Nephron (organoid): ENCODE results near the gene CDC23.
"Not testable (repeated sequence)": the region's sequence is repeated elsewhere in the genome, so short reads cannot be mapped to it uniquely, and the experiment has no call there.

Experiments used
- H3K27ac Mint-ChIP-seq, 3 experiments: 2 replicates each; pipeline ENCODE4 v1.8.0; 2020; ENCODE audit warnings: mixed read lengths in 3 of 3, mild to moderate bottlenecking in 2 of 3, moderate library complexity in 1 of 3
- H3K27me3 Mint-ChIP-seq: 2 replicates; pipeline ENCODE4 v1.8.0; 2021; ENCODE audit warnings: low read depth, mild to moderate bottlenecking, moderate library complexity, mixed read lengths
- H3K36me3 Mint-ChIP-seq: 2 replicates; pipeline ENCODE4 v1.8.0; 2020; ENCODE audit warnings: low read depth, mixed read lengths
- H3K4me1 Mint-ChIP-seq: 2 replicates; pipeline ENCODE4 v1.8.0; 2020; ENCODE audit warnings: mixed read lengths
- H3K4me3 Mint-ChIP-seq, 3 experiments: 2 replicates each; pipeline ENCODE4 v1.8.0; 2020; ENCODE audit warnings: mild to moderate bottlenecking in 3 of 3, mixed read lengths in 3 of 3, moderate library complexity in 2 of 3
- H3K9me3 Mint-ChIP-seq: 2 replicates; pipeline ENCODE4 v1.8.0; 2020; ENCODE audit warnings: mixed read lengths
- TF ChIP-seq, protein P1 (sequence below), 3 experiments: fragments of 200-600 bp; sonication (generic); IDR thresholded peaks; one replicate each; pipeline ENCODE4 v1.5.0; 2021; ENCODE audit warnings: antibody characterized with exemption in 3 of 3; ENCODE audit not compliant: unreplicated experiment in 3 of 3

The CDC23 gene

GRCh38 chr5:138163721-138164120, 49.4 kb downstream of the CDC23 start:
- no peak overlapping the region for H3K27ac Mint-ChIP-seq
- no peaks in the 10 kb centered on the region for H3K4me1 Mint-ChIP-seq
- no peaks in the 10 kb centered on the region for H3K9me3 Mint-ChIP-seq
- no peaks in the 10 kb centered on the region for H3K27me3 Mint-ChIP-seq
- no peak overlapping the region for H3K4me3 Mint-ChIP-seq
- TF ChIP-seq, protein P1, sequence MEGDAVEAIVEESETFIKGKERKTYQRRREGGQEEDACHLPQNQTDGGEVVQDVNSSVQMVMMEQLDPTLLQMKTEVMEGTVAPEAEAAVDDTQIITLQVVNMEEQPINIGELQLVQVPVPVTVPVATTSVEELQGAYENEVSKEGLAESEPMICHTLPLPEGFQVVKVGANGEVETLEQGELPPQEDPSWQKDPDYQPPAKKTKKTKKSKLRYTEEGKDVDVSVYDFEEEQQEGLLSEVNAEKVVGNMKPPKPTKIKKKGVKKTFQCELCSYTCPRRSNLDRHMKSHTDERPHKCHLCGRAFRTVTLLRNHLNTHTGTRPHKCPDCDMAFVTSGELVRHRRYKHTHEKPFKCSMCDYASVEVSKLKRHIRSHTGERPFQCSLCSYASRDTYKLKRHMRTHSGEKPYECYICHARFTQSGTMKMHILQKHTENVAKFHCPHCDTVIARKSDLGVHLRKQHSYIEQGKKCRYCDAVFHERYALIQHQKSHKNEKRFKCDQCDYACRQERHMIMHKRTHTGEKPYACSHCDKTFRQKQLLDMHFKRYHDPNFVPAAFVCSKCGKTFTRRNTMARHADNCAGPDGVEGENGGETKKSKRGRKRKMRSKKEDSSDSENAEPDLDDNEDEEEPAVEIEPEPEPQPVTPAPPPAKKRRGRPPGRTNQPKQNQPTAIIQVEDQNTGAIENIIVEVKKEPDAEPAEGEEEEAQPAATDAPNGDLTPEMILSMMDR (IDR thresholded peaks at IDR 0.05; ENCODE audit: unreplicated experiment in 3 of 3), result no peak
- peaks cover 85% of the 10 kb centered on the region for H3K36me3 Mint-ChIP-seq

DNA sequence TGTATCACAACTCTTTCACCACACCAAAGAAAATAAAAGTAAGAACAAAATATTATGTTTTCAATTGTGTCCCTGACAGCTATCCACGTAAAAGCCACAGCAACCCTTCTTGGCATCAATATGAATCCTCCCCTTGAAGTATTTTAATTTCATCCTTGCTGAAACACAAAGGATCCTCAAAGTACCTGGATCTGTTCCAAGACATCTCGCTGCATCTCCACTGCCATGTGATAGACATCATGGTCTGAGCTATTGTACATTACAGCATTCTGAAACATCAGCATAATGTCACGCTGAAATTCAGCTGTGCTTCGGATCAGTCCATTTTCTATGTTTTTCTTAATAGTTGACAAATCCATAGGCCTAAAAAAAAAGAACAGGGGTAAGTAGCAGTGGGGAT, 52.4 kb downstream of the CDC23 start:
- Mint-ChIP-seq H3K4me3 (no peak overlapping the region), H3K27me3 (no peaks in the 10 kb centered on the region), H3K36me3 (peaks cover 81% of the 10 kb centered on the region), H3K27ac (no peak overlapping the region), H3K9me3 (no peaks in the 10 kb centered on the region), H3K4me1 (no peaks in the 10 kb centered on the region)
- TF ChIP-seq, protein P1 (IDR thresholded peaks at IDR 0.05; ENCODE audit: unreplicated experiment in 3 of 3), result no peak

GRCh38 chr5:138159666-138160065, 53.5 kb downstream of the CDC23 start:
- Mint-ChIP-seq H3K4me1 (no peaks in the 10 kb centered on the region), H3K27ac (no peak overlapping the region), H3K27me3 (no peaks in the 10 kb centered on the region), H3K9me3 (no peaks in the 10 kb centered on the region), H3K4me3 (no peak overlapping the region), H3K36me3 (peaks cover 72% of the 10 kb centered on the region)
- TF ChIP-seq, protein P1 (IDR thresholded peaks at IDR 0.05; ENCODE audit: unreplicated experiment in 3 of 3), result no peak

GRCh38 chr5:138157626-138158025, 55.5 kb downstream of the CDC23 start:
- H3K4me3 Mint-ChIP-seq, result no peak overlapping the region
- H3K36me3 Mint-ChIP-seq, result peaks cover 51% of the 10 kb centered on the region
- no peak overlapping the region for H3K27ac Mint-ChIP-seq
- TF ChIP-seq, protein P1 (IDR thresholded peaks at IDR 0.05; ENCODE audit: unreplicated experiment in 3 of 3), result no peak
- H3K9me3 Mint-ChIP-seq, result no peaks in the 10 kb centered on the region
- H3K27me3 Mint-ChIP-seq, result no peaks in the 10 kb centered on the region
- no peaks in the 10 kb centered on the region for H3K4me1 Mint-ChIP-seq

DNA sequence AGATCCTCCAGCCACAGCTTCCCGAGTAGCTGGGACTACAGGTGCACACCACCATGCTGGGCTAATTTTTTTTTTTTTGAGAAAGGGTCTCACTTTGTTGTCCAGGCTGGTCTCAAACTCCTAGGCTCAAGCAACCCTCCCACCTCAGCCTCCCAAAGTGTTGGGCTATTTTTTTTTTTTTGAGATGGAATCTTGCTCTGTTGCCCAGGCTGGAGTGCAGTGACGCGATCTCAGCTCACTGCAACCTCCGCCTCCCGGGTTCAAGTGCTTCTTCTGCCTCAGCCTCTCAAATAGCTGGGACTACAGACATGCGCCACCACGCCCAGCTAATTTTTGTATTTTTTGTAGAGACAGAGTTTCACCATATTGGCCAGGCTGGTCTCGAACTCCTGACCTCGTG, 57.1 kb downstream of the CDC23 start:
- H3K36me3 Mint-ChIP-seq, result peaks cover 43% of the 10 kb centered on the region
- H3K27me3 Mint-ChIP-seq, H3K4me1 Mint-ChIP-seq, H3K9me3 Mint-ChIP-seq, H3K27ac Mint-ChIP-seq, H3K4me3 Mint-ChIP-seq: not testable (repeated sequence)

- Mint-ChIP-seq H3K27me3 (no peaks in the 10 kb centered on the region), H3K27ac (no peak overlapping the region), H3K36me3 (no peaks in the 10 kb centered on the region), H3K9me3 (no peaks in the 10 kb centered on the region), H3K4me1 (no peaks in the 10 kb centered on the region), H3K4me3 (no peak overlapping the region)
- TF ChIP-seq, protein P1 (IDR thresholded peaks at IDR 0.05; ENCODE audit: unreplicated experiment in 3 of 3), result no peak
These were observed 63.6 kb downstream of the CDC23 start for GRCh38 chr5:138149530-138149929.
